ENCODE data around the gene COPS7A. TPM values are rescaled to one million over a fixed set of nuclear protein-coding genes. Genes with fewer than 3 reads are reported as not detected.
A peak's percentile ranks its signal among the peaks of the same experiment; 100 is the strongest.

Gene COPS7A
- total and polyA plus RNA-seq, 9 of the 15 experiments (the other 6 are each of a cell fraction or from before 2014, with no cell fraction given): 12.7 to 36.0 (median 24.3) TPM

DNA sequence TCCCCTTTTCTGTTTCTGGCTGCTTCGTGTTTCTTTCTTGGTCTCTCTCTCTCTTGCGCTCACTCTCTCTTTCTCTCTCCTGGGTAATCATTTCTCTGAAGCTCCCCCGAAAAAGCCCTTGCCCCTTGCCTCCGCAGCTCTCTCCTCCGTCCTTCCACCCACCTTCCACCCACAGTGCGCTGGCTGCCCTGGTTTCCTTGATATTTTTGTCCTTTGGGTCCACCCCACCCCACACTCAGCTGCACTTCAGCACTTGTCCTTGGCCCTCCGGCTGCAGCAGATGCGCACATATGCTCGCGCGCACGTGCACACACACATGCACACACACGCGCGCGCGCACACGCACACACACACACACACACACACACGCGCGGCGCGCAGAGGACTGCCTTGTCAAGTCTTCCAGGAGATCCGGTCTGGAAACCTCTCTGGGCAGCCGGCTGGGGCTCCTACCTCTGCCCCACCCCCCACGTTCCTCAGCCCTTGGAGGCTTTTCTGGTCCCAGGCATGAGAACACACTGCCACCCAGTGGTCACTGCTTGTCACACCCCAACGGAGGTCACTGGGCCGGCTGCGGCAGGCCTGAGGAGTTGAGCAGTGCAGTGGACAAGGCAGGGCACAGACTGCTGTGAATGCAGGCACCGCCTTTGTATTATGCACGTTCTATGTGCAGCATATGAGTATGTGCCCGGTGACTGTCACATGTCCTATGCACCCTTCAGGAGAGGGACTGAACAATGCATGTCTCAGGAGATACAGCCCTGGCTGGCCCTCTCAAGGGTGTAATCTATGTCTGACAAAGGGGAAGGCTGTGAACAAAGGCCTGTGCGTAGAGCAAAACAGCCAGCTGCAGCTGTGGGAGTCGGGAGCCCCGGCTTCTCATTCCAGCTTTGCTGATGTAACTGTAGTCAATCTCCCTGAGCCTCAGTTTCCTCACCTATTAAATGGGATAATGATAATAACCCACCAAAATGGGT lies 55.0 kb downstream of the COPS7A start (continued):
- TF ChIP-seq, protein P1, sequence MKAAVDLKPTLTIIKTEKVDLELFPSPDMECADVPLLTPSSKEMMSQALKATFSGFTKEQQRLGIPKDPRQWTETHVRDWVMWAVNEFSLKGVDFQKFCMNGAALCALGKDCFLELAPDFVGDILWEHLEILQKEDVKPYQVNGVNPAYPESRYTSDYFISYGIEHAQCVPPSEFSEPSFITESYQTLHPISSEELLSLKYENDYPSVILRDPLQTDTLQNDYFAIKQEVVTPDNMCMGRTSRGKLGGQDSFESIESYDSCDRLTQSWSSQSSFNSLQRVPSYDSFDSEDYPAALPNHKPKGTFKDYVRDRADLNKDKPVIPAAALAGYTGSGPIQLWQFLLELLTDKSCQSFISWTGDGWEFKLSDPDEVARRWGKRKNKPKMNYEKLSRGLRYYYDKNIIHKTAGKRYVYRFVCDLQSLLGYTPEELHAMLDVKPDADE (conservative IDR thresholded peaks at IDR 0.05; ENCODE audit: control insufficient read depth, low read depth, low read length): no peak
- TF ChIP-seq, protein P2, sequence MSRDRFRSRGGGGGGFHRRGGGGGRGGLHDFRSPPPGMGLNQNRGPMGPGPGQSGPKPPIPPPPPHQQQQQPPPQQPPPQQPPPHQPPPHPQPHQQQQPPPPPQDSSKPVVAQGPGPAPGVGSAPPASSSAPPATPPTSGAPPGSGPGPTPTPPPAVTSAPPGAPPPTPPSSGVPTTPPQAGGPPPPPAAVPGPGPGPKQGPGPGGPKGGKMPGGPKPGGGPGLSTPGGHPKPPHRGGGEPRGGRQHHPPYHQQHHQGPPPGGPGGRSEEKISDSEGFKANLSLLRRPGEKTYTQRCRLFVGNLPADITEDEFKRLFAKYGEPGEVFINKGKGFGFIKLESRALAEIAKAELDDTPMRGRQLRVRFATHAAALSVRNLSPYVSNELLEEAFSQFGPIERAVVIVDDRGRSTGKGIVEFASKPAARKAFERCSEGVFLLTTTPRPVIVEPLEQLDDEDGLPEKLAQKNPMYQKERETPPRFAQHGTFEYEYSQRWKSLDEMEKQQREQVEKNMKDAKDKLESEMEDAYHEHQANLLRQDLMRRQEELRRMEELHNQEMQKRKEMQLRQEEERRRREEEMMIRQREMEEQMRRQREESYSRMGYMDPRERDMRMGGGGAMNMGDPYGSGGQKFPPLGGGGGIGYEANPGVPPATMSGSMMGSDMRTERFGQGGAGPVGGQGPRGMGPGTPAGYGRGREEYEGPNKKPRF (IDR thresholded peaks at IDR 0.05; ENCODE audit: low read depth, low read length): no peak
- TF ChIP-seq SRSF3 (IDR thresholded peaks at IDR 0.05; ENCODE audit: insufficient read depth, low read length) (no peak), HMG20A (CRISPR knock-in tag; conservative IDR thresholded peaks at IDR 0.05) (no peak), ZBTB1 (CRISPR knock-in tag; IDR thresholded peaks at IDR 0.05; ENCODE audit: borderline replicate concordance, low read depth) (no peak), CBX2 (IDR thresholded peaks at IDR 0.05; ENCODE audit: insufficient read depth, low read length, poor library complexity, severe bottlenecking) (no peak), ZNF124 (CRISPR knock-in tag; IDR thresholded peaks at IDR 0.05) (no peak), ZNF695 (CRISPR knock-in tag; IDR thresholded peaks at IDR 0.05) (no peak), TCF3 (CRISPR knock-in tag; IDR thresholded peaks at IDR 0.05) (peak; percentile 9; the same call in 1 of the 2 replicates), POLR2A (conservative IDR thresholded peaks at IDR 0.05) (peak; percentile 35; the same call in 1 of the 2 replicates), ZNF41 (CRISPR knock-in tag; conservative IDR thresholded peaks at IDR 0.05) (no peak), THRAP3 (IDR thresholded peaks at IDR 0.05; ENCODE audit: borderline replicate concordance) (no peak)
- TF ChIP-seq, protein P3, sequence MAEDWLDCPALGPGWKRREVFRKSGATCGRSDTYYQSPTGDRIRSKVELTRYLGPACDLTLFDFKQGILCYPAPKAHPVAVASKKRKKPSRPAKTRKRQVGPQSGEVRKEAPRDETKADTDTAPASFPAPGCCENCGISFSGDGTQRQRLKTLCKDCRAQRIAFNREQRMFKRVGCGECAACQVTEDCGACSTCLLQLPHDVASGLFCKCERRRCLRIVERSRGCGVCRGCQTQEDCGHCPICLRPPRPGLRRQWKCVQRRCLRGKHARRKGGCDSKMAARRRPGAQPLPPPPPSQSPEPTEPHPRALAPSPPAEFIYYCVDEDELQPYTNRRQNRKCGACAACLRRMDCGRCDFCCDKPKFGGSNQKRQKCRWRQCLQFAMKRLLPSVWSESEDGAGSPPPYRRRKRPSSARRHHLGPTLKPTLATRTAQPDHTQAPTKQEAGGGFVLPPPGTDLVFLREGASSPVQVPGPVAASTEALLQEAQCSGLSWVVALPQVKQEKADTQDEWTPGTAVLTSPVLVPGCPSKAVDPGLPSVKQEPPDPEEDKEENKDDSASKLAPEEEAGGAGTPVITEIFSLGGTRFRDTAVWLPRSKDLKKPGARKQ (CRISPR knock-in tag; IDR thresholded peaks at IDR 0.05): no peak
- TF ChIP-seq, protein P4, sequence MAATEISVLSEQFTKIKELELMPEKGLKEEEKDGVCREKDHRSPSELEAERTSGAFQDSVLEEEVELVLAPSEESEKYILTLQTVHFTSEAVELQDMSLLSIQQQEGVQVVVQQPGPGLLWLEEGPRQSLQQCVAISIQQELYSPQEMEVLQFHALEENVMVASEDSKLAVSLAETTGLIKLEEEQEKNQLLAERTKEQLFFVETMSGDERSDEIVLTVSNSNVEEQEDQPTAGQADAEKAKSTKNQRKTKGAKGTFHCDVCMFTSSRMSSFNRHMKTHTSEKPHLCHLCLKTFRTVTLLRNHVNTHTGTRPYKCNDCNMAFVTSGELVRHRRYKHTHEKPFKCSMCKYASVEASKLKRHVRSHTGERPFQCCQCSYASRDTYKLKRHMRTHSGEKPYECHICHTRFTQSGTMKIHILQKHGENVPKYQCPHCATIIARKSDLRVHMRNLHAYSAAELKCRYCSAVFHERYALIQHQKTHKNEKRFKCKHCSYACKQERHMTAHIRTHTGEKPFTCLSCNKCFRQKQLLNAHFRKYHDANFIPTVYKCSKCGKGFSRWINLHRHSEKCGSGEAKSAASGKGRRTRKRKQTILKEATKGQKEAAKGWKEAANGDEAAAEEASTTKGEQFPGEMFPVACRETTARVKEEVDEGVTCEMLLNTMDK (IDR thresholded peaks at IDR 0.05; ENCODE audit: borderline replicate concordance, insufficient read depth, low read depth, low read length, poor library complexity, severe bottlenecking): no peak
- TF ChIP-seq, protein P5, sequence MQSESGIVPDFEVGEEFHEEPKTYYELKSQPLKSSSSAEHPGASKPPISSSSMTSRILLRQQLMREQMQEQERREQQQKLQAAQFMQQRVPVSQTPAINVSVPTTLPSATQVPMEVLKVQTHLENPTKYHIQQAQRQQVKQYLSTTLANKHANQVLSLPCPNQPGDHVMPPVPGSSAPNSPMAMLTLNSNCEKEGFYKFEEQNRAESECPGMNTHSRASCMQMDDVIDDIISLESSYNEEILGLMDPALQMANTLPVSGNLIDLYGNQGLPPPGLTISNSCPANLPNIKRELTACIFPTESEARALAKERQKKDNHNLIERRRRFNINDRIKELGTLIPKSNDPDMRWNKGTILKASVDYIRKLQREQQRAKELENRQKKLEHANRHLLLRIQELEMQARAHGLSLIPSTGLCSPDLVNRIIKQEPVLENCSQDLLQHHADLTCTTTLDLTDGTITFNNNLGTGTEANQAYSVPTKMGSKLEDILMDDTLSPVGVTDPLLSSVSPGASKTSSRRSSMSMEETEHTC (IDR thresholded peaks at IDR 0.05): no peak

All from K562 (cell line).